ENCODE results near the gene MVP.

The MVP gene

GRCh38 chr16:29804455-29805231, 15.6 kb upstream of the MVP start:
- no peak for DNase-seq (ENCODE audit: low read depth)

DNA sequence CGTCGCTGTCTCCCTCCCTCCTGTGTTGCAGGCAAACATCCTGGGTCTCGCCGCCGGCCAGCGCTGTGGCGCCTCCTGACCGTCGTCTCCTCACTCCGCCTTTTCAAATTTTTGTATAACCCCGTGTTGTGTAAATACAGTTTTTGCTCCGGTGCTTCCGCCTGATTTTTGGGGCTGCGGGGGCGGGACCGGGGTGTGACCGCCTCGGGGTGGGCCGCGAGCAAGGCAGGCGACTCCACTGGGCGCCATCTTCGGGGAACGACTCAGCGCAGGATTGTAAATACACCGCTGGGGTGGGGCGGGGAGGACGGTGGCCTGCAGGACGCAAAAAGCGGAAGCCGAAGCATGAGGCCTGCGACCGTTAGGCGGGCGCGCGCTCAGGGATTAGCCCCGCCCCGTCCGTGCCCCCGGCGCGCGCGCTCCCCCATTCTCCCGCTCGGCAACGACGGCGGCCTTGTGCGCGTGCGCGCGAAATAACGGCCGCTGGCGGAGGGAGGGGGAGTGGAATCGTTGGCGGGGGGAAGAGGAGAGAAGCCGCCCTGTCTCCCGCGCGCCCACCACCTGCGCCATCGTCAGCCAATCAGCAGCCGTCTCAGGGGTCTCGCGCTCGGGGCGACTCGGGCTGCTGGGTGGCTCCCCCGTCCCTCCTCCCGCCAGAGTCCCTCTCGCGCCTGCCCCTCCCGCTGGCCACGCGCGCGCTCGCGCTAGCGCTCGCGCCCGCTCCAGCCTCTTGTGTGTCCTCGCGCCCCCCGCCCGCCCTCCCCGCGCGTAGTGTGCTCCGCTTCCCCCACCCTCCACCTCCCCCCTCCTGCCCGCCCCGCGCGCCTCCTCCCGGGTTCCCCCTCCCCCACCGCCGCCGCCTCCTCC, 14.8 kb upstream of the MVP start:
- peak; percentile 93 for DNase-seq (ENCODE audit: low read depth)

DNA sequence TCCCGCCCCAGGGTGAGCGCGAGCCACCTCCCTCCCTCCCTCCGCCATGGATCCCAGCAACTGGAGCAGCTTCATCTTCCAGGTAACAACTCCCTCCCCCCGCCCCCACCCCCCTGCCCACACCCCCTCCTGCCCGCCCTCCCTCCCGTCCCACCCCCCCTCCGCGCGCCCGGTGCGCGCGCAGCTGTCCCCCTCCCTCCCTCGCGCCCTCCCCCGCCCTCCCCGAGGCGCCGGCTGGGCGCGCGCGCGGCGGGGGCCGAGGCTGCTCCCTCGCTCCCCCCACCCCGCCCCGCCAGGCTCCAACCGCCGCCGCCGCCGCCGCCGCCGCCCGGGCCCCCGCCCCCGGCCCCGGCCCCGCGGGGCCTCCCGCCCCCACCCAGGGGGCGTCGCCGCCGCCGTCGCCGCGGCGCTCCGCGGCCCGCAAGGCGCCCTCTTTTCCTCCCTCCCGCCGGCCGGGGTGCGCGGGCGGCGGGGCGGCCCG, 14.1 kb upstream of the MVP start, which contains the start of gene MAZ:
TSS of gene MAZ (plus strand) at position 431 of the 481 bp plus-strand sequence. CDS start 173 bp downstream, outside the sequence.
- DNase-seq (ENCODE audit: low read depth) = no peak

DNA sequence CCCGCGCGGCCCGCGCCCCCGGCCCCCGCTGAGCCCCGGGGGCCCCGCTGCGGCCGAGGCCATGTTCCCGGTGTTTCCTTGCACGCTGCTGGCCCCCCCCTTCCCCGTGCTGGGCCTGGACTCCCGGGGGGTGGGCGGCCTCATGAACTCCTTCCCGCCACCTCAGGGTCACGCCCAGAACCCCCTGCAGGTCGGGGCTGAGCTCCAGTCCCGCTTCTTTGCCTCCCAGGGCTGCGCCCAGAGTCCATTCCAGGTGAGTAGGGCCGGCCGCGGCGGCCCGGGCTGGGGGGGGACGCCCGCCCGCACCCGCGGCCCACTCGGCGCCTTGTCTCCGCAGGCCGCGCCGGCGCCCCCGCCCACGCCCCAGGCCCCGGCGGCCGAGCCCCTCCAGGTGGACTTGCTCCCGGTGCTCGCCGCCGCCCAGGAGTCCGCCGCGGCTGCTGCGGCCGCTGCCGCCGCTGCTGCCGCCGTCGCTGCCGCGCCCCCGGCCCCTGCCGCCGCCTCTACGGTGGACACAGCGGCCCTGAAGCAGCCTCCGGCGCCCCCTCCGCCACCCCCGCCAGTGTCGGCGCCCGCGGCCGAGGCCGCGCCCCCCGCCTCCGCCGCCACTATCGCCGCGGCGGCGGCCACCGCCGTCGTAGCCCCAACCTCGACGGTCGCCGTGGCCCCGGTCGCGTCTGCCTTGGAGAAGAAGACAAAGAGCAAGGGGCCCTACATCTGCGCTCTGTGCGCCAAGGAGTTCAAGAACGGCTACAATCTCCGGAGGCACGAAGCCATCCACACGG, 13.4 kb upstream of the MVP start:
- no peak for DNase-seq (ENCODE audit: low read depth)

GRCh38 chr16:29807426-29808218, 12.6 kb upstream of the MVP start:
- peak; percentile 85 for DNase-seq (ENCODE audit: low read depth)

DNA sequence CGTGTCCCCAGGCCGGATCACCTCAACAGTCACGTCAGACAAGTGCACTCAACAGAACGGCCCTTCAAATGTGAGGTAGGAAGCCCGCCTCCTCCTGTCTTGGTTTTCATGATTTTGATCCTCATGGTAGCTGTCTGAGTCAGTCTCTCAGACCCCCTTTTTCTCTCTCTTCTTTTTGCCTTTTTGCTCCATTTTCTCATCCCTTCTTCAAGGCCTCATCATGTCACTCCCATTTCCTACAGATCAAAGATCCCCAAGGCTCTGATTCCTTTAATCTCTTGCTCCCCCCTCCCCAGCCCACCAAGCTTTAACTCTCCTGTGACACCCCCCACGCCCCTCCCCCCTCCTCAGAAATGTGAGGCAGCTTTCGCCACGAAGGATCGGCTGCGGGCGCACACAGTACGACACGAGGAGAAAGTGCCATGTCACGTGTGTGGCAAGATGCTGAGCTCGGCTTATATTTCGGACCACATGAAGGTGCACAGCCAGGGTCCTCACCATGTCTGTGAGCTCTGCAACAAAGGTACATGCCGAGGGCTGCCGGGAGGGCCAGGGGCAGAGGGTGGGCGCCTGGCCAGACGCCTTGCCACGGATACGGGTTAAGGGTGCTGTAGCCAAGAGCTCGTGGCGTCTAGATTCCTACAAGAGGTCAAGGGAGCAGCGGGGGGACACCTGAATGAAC, 11.9 kb upstream of the MVP start:
- no peak for DNase-seq (ENCODE audit: low read depth)

- DNase-seq (ENCODE audit: low read depth) = no peak
These were observed 11.1 kb upstream of the MVP start for GRCh38 chr16:29809031-29809747.

GRCh38 chr16:29809850-29810698, 10.2 kb upstream of the MVP start:
- DNase-seq (ENCODE audit: low read depth) = no peak

DNA sequence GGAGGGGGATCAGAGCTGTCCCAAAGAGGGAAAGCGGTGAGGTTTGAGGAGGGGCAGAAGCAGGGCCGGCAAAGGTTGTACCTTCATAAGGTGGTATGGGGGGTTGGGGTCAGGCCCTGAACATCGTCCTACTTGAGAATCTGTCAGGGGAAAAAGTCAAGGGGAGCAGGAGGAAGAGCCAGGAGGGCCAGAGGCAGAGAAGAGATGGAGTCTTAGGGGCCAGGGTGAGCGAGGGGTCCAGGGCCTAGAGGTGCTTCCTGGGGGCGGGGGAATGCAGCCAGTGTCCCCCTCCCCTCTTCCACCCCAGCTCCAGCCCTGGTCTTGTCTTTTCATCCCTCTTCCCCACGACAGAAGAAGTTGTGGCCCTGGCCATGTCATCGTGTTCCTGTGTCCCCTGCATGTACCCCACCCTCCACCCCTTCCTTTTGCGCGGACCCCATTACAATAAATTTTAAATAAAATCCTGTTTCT, 9.5 kb upstream of the MVP start:
- no peak for DNase-seq (ENCODE audit: low read depth)

DNA sequence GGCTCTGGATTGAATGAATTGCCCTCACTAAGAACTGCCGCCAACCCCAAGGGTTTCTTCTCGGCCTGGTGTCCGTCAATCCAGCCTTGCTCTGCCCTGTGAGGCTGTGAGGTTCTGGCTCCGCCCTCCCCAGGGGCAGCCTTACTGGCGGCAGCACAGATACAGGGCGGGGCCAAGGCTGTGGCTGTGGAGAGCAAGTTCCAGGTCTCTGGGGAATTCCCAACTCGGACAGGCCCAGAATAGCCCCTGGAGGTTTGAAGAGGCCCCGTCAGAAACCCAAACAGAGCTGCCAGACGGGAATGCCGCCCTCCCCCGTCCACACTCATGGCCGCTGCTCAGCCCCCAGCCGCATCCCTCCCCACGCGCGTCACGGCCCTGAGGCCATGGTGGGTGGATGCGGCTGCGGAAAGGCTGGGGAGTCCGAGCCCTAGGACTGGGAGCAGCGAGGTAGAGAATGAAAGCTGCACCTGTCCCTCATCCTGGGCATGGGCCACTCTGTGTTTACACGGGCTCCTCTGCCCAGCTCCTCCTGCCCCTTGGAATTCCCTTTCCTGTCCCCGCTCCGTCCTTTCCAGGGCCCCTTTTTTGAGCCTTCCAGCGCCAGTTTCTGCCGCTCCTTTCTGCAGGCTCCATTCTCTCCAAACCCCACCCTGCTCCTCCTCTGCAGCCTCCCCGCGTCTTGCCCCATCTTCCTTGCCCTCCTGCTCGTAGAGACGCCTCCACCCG, 8.9 kb upstream of the MVP start:
- peak; percentile 91 for DNase-seq (ENCODE audit: low read depth)

GRCh38 chr16:29811896-29812665, 8.2 kb upstream of the MVP start, which contains the start of gene PRRT2:
TSS of gene PRRT2 (plus strand) at chr16:29812193. CDS start at chr16:29813055, 862 bp downstream.
- no peak for DNase-seq (ENCODE audit: low read depth)

- no peak for DNase-seq (ENCODE audit: low read depth)
These were observed 7.3 kb upstream of the MVP start for GRCh38 chr16:29812754-29813643.

GRCh38 chr16:29813644-29814562, 6.4 kb upstream of the MVP start:
- no peak for DNase-seq (ENCODE audit: low read depth)

DNA sequence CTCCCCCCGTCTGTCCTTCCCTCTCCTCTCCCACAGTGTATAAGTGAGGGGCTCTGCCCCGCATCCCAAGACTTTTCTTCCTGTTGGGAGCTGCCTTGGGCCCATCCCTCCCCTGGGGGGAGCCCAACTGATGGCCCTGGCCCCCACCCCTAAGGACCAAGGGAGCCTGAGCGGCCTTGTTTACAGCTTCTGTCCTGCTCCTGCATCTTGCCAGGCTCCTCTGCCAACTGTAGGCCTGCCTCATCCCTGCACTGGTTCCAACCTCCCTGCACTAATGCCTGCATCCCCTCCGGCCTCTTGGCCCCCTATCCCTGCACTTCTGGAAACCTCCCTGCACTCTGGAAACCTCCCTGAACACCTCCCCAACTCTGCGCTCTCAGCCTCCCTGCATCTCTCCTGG, 5.7 kb upstream of the MVP start:
- no peak for DNase-seq (ENCODE audit: low read depth)

DNA sequence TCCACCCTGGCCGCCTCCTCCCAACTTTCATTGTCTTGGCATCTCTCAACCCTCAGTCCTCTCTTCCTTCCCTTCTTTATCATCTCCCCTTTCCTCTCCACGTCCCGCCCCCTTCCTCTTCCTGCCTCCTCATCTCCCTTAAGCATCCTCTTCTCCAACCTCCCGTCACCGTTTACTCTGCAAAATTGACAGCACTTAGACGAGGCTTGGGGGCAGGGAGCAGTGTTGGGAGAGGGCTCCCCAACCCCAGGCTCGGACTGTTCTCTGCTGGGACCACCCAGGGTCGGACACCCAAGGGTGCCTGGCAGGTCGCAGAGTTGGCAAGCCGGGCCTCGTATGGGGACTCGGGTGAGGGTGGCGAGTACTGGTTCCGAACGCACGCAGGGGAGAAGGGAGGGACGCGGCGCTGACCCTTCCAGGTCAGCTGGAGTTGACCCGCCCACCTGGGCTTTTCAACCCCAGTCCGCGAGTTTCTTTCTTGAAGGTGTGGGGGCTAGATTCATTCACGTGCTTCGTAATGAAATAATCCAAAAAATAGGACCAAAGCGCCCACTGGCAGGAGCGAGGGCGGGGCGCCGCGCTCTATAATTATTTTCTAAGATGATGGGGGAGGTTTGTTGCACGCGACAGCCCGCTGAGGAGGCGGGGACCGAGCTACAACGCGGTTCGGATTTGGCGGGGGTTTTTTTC, 5.1 kb upstream of the MVP start:
- DNase-seq (ENCODE audit: low read depth) = no peak

Data from stromal cell of bone marrow (primary cell).